SK-N-SH treated with all-trans-retinoic acid at 6 μM for 48 hours (cell line): ENCODE data around the gene SAA1.
"Not testable (repeated sequence)": the region's sequence is repeated elsewhere in the genome, so short reads cannot be mapped to it uniquely, and the experiment has no call there.

Experiments
- ATAC-seq: fragments of 200-7000 bp; cut with Tn5 transposase; 3 replicates; pipeline ENCODE4 v1.9.1; 2020; ENCODE audit warnings: mild to moderate bottlenecking, moderate library complexity
- ARNTL ChIP-seq: fragments of 450-650 bp; formaldehyde crosslinking; IDR thresholded peaks from 2 replicates; pipeline ENCODE4 v1.5.0; 2020; ENCODE audit warnings: low read depth, mild to moderate bottlenecking, moderate library complexity, borderline replicate concordance
- BACH2 ChIP-seq: fragments of 250-450 bp; sonication (Bioruptor Pico); IDR thresholded peaks from 2 replicates; pipeline ENCODE4 v1.9.0; 2021; ENCODE audit warnings: mild to moderate bottlenecking, borderline replicate concordance
- ESRRG ChIP-seq: fragments of 250-450 bp; sonication (Bioruptor Pico); IDR thresholded peaks from 2 replicates; pipeline ENCODE4 v1.6.1; 2021; ENCODE audit warnings: mild to moderate bottlenecking
- GLIS3 ChIP-seq: fragments of 250-450 bp; sonication (Bioruptor Pico); IDR thresholded peaks from 2 replicates; pipeline ENCODE4 v1.5.0; 2020; ENCODE audit warnings: mild to moderate bottlenecking, moderate library complexity
- ISL1 ChIP-seq: fragments of 250-450 bp; sonication (Bioruptor Pico); IDR thresholded peaks from 2 replicates; pipeline ENCODE4 v2.1.2; 2022; ENCODE audit warnings: mild to moderate bottlenecking, moderate library complexity
- OSR1 ChIP-seq: fragments of 250-450 bp; sonication (Bioruptor Pico); IDR thresholded peaks from 2 replicates; pipeline ENCODE4 v1.8.0; 2022; ENCODE audit warnings: moderate library complexity, mild to moderate bottlenecking, inconsistent platforms
- RARB ChIP-seq: fragments of 250-450 bp; sonication (Bioruptor Pico); IDR thresholded peaks from 2 replicates; pipeline ENCODE4 v1.8.0; 2021; ENCODE audit warnings: mild to moderate bottlenecking, moderate library complexity
- SNAI2 ChIP-seq: fragments of 250-450 bp; sonication (Bioruptor Pico); IDR thresholded peaks from 2 replicates; pipeline ENCODE4 v1.5.0; 2020; ENCODE audit warnings: mild to moderate bottlenecking, moderate library complexity
- TCF4 ChIP-seq: fragments of 250-450 bp; sonication (Bioruptor Pico); IDR thresholded peaks from 2 replicates; pipeline ENCODE4 v1.8.0; 2021; ENCODE audit warnings: mild to moderate bottlenecking, moderate library complexity, borderline replicate concordance
- ZC3H10 ChIP-seq: fragments of 250-450 bp; sonication (Bioruptor Pico); IDR thresholded peaks from 2 replicates; pipeline ENCODE4 v1.5.1; 2021; ENCODE audit warnings: mild to moderate bottlenecking, moderate library complexity
- ZFP3 ChIP-seq: fragments of 250-450 bp; sonication (Bioruptor Pico); IDR thresholded peaks from 2 replicates; pipeline ENCODE4 v1.5.0; 2020; ENCODE audit warnings: mild to moderate bottlenecking, moderate library complexity
- ZFP30 ChIP-seq: fragments of 450-650 bp; formaldehyde crosslinking; IDR thresholded peaks from 2 replicates; pipeline ENCODE4 v1.5.0; 2022; ENCODE audit warnings: mild to moderate bottlenecking, moderate library complexity
- ZNF70 ChIP-seq: fragments of 450-650 bp; formaldehyde crosslinking; IDR thresholded peaks from 2 replicates; pipeline ENCODE4 v1.5.0; 2020; ENCODE audit warnings: mild to moderate bottlenecking, moderate library complexity
- ZNF8 ChIP-seq: fragments of 450-650 bp; formaldehyde crosslinking; IDR thresholded peaks from 2 replicates; pipeline ENCODE4 v1.5.0; 2020; ENCODE audit warnings: mild to moderate bottlenecking, moderate library complexity
- TF ChIP-seq, protein P1 (sequence below): fragments of 250-450 bp; sonication (Bioruptor Pico); IDR thresholded peaks from 2 replicates; pipeline ENCODE4 v1.5.1; 2021; ENCODE audit warnings: mild to moderate bottlenecking, moderate library complexity
- TF ChIP-seq, protein P2 (sequence below): fragments of 250-450 bp; sonication (Bioruptor Pico); IDR thresholded peaks from 2 replicates; pipeline ENCODE4 v1.8.0; 2021; ENCODE audit warnings: low read depth, mild to moderate bottlenecking, moderate library complexity, borderline replicate concordance
- TF ChIP-seq, protein P3 (sequence below): fragments of 250-450 bp; sonication (Bioruptor Pico); IDR thresholded peaks from 2 replicates; pipeline ENCODE4 v1.5.1; 2020; ENCODE audit warnings: low read depth, mild to moderate bottlenecking, moderate library complexity
- TF ChIP-seq, protein P4 (sequence below): fragments of 250-450 bp; sonication (Bioruptor Pico); IDR thresholded peaks from 2 replicates; pipeline ENCODE4 v1.8.0; 2020; ENCODE audit warnings: mild to moderate bottlenecking, moderate library complexity, borderline replicate concordance

SAA1 gene

DNA sequence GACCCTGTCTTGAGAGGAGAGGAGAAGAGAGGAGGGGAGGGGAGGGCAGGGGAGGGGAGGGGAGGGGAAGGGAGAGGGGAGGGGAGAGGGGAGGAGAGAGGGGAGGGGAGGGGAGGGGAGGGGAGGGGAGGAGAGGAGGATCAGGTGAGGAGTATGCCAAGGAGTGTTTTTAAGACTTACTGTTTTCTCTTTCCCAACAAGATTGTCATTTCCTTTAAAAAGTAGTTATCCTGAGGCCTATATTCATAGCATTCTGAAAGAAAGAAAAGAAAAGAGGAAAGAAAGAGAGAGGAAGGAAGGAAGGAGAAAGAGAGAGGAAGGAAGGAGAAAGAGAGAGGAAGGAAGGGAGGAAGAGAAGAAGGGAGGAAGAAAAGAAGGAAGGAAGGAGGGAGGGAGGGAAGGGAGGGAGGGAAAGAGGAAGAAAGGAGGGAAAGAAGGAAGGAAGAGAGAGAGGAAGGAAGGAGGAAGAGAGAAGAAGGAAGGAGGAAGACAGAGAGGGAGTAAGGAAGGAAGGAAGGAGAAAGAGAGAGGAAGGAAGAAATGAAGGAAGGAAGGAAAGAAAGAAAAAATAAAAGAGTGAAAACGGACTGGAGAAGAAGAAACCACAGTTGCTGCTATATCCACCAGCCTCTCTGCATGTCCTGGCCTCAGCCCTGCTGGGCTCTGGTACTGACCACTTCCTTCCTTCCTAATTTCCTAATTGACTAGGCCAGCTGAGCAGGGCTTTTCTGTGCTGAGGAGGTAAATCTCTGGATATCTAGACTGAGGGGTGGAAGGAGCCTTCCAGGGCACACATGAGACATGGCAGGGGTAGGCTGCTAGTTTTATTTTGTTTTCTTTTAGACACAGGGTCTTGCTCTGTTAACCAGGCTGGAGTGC lies 1.1 kb upstream of the SAA1 start:
- no peak for ATAC-seq
- TF ChIP-seq, protein P1, sequence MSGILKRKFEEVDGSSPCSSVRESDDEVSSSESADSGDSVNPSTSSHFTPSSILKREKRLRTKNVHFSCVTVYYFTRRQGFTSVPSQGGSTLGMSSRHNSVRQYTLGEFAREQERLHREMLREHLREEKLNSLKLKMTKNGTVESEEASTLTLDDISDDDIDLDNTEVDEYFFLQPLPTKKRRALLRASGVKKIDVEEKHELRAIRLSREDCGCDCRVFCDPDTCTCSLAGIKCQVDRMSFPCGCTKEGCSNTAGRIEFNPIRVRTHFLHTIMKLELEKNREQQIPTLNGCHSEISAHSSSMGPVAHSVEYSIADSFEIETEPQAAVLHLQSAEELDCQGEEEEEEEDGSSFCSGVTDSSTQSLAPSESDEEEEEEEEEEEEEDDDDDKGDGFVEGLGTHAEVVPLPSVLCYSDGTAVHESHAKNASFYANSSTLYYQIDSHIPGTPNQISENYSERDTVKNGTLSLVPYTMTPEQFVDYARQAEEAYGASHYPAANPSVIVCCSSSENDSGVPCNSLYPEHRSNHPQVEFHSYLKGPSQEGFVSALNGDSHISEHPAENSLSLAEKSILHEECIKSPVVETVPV (CRISPR knock-in tag), result no peak
- TF ChIP-seq, protein P2, sequence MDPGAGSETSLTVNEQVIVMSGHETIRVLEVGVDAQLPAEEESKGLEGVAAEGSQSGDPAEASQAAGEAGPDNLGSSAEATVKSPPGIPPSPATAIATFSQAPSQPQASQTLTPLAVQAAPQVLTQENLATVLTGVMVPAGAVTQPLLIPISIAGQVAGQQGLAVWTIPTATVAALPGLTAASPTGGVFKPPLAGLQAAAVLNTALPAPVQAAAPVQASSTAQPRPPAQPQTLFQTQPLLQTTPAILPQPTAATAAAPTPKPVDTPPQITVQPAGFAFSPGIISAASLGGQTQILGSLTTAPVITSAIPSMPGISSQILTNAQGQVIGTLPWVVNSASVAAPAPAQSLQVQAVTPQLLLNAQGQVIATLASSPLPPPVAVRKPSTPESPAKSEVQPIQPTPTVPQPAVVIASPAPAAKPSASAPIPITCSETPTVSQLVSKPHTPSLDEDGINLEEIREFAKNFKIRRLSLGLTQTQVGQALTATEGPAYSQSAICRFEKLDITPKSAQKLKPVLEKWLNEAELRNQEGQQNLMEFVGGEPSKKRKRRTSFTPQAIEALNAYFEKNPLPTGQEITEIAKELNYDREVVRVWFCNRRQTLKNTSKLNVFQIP (CRISPR knock-in tag), result no peak
- TF ChIP-seq ARNTL, result no peak
- no peak for TF ChIP-seq BACH2
- no peak for TF ChIP-seq SNAI2
- no peak for TF ChIP-seq ZFP30 (CRISPR knock-in tag)
- no peak for TF ChIP-seq ZFP3 (CRISPR knock-in tag)
- no peak for TF ChIP-seq RARB (CRISPR knock-in tag)

DNA sequence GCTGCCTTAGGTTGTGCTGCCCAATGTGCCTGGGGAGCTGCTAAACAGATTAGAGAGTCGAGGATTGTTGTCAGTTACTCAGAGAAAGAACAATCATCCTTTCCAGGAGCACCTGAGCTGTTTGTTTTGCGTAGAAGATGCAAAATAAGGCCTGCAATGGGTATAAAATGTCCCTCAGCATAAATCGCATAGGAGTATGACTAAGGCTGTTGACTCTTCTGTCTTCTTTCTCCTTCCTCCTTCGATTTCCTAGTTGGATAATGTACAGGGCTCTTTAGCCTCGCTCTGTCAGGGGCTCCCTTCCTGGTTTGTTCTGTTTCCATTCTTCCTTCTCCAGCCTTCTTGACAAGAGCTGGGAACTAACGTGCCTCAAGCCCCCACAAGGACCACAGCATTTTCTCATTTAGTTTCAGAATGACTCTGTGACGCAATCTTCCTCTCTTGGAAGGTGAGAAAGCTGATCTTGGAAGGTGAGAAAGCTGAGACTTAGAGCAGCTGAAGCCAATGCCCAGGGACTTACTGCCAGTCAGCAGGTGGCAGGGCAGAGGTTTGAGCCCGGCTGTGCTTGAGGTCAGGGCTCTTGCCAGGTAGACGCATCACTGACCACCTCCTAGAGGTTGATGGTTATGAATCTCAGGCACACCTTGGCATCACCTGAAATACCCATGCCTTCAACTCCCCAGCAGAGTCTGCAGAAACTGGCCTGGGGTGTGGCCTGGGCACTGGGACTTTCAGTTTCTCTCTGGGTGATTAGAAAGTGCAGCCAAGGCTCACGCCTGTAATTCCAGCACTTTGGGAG lies 1.5 kb downstream of the SAA1 start:
- ATAC-seq, result not testable (repeated sequence)

DNA sequence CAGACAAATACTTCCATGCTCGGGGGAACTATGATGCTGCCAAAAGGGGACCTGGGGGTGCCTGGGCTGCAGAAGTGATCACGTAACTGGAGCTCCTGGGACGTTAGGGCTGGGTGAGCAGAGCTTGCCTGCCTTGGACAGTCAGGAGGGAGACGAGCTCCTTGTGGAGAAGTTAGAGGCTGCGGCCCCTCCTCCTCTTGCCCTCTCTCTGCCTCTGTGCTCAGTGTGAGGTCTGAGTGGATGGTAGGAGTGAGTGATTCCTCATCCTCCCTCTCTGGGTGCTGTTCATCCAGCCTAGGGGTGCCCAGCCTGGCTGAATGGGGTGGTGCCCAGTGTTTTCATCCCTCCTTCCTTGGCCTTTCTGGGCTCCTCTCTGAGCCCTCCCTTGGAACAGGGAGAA lies 3.2 kb downstream of the SAA1 start:
- peak; percentile 30 for ATAC-seq

DNA sequence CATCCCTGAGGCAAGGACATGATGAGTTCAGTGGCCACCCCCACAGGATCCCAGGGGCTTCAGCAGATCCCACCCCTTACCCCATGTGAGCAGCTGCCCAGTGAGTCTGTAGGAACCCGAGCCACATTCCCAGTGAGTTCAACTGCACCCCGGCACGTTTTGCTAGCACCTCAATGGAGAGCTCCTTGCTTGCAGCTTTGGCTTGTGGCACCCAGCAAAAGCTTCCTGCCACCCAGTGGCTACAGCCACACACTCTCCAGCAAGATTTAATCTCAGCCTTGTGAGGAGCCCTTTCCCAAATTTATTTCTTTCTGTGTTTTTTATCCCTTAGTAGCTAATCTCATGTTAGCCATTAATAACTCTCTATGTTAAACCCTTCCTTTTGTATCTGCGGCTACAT lies 4.0 kb downstream of the SAA1 start:
- no peak for ATAC-seq
- TF ChIP-seq, protein P3, sequence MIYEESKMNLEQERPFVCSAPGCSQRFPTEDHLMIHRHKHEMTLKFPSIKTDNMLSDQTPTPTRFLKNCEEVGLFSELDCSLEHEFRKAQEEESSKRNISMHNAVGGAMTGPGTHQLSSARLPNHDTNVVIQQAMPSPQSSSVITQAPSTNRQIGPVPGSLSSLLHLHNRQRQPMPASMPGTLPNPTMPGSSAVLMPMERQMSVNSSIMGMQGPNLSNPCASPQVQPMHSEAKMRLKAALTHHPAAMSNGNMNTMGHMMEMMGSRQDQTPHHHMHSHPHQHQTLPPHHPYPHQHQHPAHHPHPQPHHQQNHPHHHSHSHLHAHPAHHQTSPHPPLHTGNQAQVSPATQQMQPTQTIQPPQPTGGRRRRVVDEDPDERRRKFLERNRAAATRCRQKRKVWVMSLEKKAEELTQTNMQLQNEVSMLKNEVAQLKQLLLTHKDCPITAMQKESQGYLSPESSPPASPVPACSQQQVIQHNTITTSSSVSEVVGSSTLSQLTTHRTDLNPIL, result no peak
- TF ChIP-seq BACH2 (no peak), ZC3H10 (CRISPR knock-in tag) (no peak), ZFP3 (CRISPR knock-in tag) (no peak), TCF4 (no peak), RARB (CRISPR knock-in tag) (no peak), ISL1 (CRISPR knock-in tag) (no peak), ARNTL (no peak)
- TF ChIP-seq, protein P1 (CRISPR knock-in tag), result no peak
- TF ChIP-seq, protein P4, sequence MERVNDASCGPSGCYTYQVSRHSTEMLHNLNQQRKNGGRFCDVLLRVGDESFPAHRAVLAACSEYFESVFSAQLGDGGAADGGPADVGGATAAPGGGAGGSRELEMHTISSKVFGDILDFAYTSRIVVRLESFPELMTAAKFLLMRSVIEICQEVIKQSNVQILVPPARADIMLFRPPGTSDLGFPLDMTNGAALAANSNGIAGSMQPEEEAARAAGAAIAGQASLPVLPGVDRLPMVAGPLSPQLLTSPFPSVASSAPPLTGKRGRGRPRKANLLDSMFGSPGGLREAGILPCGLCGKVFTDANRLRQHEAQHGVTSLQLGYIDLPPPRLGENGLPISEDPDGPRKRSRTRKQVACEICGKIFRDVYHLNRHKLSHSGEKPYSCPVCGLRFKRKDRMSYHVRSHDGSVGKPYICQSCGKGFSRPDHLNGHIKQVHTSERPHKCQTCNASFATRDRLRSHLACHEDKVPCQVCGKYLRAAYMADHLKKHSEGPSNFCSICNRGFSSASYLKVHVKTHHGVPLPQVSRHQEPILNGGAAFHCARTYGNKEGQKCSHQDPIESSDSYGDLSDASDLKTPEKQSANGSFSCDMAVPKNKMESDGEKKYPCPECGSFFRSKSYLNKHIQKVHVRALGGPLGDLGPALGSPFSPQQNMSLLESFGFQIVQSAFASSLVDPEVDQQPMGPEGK (CRISPR knock-in tag), result no peak

DNA sequence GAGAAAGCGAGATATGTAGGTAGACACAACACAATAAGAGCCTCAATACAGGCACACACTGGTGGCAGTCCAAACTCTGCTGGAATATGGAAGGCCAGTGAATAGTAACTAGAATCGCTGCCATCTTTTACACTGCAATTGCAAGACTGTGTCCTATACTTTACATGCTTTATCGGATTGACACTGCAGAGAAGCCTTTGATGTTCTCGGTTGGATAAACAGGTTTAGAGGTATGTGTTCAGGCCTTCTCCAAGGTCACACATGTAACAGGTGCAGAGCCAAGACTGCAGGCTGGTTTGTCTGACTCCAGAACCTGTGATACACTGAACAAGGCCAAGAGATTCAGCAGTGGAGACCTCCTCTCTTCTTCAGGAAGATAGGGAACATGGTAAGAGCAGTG lies 5.1 kb downstream of the SAA1 start:
- no peak for ATAC-seq
- TF ChIP-seq GLIS3, result no peak
- TF ChIP-seq, protein P1 (CRISPR knock-in tag), result no peak
- no peak for TF ChIP-seq ESRRG (CRISPR knock-in tag)
- TF ChIP-seq, protein P3, result no peak
- no peak for TF ChIP-seq BACH2
- TF ChIP-seq SNAI2, result no peak
- no peak for TF ChIP-seq TCF4
- TF ChIP-seq ZNF8 (CRISPR knock-in tag), result no peak
- no peak for TF ChIP-seq OSR1
- no peak for TF ChIP-seq ZNF70 (CRISPR knock-in tag)
- TF ChIP-seq, protein P4 (CRISPR knock-in tag), result no peak
- no peak for TF ChIP-seq RARB (CRISPR knock-in tag)
